Bronchial epithelial cell (primary cell): ENCODE results near the gene MUC5AC. TPM values are rescaled to one million over a fixed set of nuclear protein-coding genes. Genes with fewer than 3 reads are reported as not detected.

Source experiments
- DNase-seq: peaks from one replicate; pipeline ENCODE4 v3.0.0-alpha.2; 2010; ENCODE audit warnings: low read depth
- FAIRE-seq: peaks from 2 replicates; lab custom pipeline; 2011; peaks lifted over from hg19 to GRCh38; lab: Jason Lieb, UNC
- H3K27me3 ChIP-seq: 2 replicates; pipeline ENCODE4 v1.5.1; 2011; ENCODE audit warnings: low read length; ENCODE audit not compliant: control insufficient read depth, insufficient read depth
- H3K36me3 ChIP-seq: 2 replicates; pipeline ENCODE4 v1.5.1; 2011; ENCODE audit warnings: low read length; ENCODE audit not compliant: control insufficient read depth, insufficient read depth
- H3K4me3 ChIP-seq: 2 replicates; pipeline ENCODE4 v1.5.1; 2011; ENCODE audit warnings: mild to moderate bottlenecking, low read depth, low read length, control low read depth
- total RNA-seq: library from RNA; depleted of rRNA; stranded (reverse); fragments of >200 nt; gene quantifications from 2 replicates; pipeline ENCODE4 v1.2.1, GENCODE V29; 2014
- TF ChIP-seq, protein P1 (sequence below): IDR thresholded peaks from 2 replicates; pipeline ENCODE4 v1.5.1; 2011; ENCODE audit warnings: mild to moderate bottlenecking, moderate library complexity, low read length, control low read depth, inconsistent platforms; ENCODE audit not compliant: insufficient read depth, severe bottlenecking

Gene MUC5AC
- total RNA-seq, 1 donor from 2014 or later, result under 0.01 TPM

DNA sequence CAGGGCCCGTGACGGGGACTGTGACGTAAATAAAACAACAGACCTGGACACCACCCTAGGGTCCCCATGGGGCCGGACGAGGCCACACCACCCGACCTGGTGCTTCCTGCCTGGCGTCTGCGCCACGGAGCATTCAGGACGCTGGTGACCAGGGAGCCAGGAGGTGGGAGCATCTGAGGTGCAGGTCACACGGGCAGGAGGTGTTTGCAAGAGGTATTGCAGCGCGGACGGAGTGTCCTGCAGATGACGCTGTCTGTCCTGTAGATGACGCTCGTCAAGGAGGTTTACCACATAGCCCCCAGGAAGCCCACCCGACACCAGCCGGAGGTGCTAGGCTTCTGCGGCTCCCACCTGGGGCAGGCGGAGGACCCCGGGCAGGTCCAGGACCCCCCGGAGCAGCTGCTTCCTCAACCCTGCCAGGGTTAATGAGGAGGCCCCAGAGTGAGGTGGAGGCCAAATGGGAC is 64.1 kb downstream of the MUC5AC start:
- no peak overlapping the region for H3K4me3 ChIP-seq
- TF ChIP-seq, protein P1, sequence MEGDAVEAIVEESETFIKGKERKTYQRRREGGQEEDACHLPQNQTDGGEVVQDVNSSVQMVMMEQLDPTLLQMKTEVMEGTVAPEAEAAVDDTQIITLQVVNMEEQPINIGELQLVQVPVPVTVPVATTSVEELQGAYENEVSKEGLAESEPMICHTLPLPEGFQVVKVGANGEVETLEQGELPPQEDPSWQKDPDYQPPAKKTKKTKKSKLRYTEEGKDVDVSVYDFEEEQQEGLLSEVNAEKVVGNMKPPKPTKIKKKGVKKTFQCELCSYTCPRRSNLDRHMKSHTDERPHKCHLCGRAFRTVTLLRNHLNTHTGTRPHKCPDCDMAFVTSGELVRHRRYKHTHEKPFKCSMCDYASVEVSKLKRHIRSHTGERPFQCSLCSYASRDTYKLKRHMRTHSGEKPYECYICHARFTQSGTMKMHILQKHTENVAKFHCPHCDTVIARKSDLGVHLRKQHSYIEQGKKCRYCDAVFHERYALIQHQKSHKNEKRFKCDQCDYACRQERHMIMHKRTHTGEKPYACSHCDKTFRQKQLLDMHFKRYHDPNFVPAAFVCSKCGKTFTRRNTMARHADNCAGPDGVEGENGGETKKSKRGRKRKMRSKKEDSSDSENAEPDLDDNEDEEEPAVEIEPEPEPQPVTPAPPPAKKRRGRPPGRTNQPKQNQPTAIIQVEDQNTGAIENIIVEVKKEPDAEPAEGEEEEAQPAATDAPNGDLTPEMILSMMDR, result no peak
- no peak for DNase-seq
- H3K36me3 ChIP-seq, result no peaks in the 10 kb centered on the region
- no peaks in the 10 kb centered on the region for H3K27me3 ChIP-seq
- no peak for FAIRE-seq

DNA sequence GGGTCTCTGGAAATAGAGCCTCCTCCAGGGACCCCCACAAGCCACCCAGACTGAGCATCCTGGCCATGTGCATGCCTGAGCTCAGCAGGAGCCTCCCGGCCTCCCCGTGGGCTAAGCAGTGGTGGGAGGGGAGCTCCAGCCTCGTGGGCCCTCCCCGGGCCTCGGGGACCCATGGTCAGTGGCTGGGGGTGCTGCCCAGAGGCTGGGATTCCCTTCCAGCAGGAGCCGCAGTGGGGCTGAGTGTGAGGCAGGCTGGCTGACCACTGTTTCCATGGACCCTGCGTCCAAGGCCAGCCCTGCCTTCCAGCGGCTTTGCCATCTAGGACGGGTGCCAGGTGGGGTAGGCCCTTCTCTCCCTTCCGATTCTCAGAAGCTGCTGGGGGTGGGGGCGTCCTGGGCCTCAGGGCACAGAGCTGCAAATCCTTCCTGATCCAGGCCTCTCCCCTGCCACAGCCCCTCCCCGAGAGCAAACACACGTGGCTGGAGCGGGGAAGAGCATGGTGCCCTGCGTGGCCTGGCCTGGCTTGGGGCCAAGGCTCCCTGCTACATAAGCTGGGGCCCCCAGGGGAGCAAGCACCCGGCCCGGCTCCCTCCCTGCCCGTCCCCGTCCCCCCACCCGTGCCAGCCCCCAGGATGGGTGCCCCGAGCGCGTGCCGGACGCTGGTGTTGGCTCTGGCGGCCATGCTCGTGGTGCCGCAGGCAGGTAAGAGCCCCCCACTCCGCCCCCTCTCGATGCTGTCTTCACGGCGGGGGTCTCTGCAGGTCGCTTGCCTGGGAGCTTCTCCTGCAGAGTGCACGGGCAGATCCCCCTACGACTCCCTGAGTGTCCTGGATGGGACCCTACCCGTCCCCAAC is 65.0 kb downstream of the MUC5AC start, which contains the start of gene MUC5B:
TSS of gene MUC5B (plus strand) at position 576 of the 855 bp plus-strand sequence. CDS start at position 634, 58 bp downstream.
- DNase-seq, result no peak
- TF ChIP-seq, protein P1, result no peak
- no peaks in the 10 kb centered on the region for H3K27me3 ChIP-seq

DNA sequence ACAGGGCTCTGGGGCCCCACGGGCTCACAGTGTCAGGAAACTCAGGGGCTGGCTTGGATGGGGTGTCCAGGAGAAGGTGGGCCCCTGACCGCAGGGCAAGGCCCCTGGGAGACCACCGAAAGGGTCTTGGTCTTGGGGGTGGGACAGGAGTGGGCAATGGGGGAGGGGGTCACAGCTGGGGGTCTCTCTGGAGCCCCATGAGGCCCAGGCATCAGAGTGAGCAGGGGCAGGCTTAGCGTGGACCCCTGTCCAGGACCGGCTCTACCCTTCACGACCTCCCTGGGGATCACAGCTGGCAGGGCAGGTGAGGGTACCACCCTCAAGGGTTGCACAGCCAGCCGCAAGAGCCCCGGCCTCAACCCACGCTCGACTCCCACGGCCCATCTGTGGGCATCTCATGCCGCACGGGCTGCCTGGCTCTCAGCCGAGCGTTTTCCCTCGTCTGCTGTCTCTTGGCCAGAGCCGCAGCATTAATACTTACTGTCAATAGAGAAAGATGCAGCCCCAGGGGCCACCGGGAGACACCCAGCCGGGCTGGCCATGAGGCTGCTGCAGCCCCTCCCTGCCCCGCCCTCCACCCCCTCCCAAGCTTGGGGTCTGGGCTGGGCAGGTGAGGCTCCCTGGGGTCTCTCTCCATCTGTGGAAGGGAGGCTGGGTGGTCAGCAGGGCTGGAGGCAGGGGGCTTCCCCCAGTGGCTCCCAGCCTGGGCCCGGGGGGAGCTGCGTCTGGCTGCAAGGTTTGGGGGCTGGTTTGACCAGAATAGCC is 65.8 kb downstream of the MUC5AC start:
- no peak for DNase-seq
- no peaks in the 10 kb centered on the region for H3K27me3 ChIP-seq
- TF ChIP-seq, protein P1, result no peak
- H3K36me3 ChIP-seq, result no peaks in the 10 kb centered on the region
- H3K4me3 ChIP-seq, result no peak overlapping the region
- no peak for FAIRE-seq

More for the DNA sequence above, 65.0 kb downstream of the MUC5AC start, which contains the start of gene MUC5B:
- no peak for FAIRE-seq
- H3K36me3 ChIP-seq, result no peaks in the 10 kb centered on the region
- H3K4me3 ChIP-seq, result no peak within 1 kb of the TSS

DNA sequence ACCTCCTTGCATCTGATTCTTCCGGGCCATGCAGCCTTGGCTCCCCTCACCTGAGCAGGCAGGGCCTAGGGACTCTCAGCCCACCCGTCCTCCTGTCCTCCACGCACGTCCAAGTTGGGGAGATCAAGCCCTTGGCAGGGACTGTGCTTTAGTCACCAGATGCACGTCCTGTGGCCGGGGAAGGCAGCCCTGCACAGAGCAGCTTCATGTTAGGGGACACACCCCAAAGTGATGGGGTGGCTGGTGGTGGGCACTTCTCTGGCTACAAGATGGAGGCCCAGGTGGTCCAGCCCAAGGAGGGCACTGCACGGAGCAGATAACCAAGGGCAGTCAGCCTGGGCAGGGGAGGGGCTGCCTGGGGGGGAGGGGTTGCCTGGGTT is 66.3 kb downstream of the MUC5AC start:
- H3K36me3 ChIP-seq, result no peaks in the 10 kb centered on the region
- no peak for DNase-seq
- TF ChIP-seq, protein P1, result no peak
- H3K4me3 ChIP-seq, result no peak overlapping the region
- no peak for FAIRE-seq
- no peaks in the 10 kb centered on the region for H3K27me3 ChIP-seq

DNA sequence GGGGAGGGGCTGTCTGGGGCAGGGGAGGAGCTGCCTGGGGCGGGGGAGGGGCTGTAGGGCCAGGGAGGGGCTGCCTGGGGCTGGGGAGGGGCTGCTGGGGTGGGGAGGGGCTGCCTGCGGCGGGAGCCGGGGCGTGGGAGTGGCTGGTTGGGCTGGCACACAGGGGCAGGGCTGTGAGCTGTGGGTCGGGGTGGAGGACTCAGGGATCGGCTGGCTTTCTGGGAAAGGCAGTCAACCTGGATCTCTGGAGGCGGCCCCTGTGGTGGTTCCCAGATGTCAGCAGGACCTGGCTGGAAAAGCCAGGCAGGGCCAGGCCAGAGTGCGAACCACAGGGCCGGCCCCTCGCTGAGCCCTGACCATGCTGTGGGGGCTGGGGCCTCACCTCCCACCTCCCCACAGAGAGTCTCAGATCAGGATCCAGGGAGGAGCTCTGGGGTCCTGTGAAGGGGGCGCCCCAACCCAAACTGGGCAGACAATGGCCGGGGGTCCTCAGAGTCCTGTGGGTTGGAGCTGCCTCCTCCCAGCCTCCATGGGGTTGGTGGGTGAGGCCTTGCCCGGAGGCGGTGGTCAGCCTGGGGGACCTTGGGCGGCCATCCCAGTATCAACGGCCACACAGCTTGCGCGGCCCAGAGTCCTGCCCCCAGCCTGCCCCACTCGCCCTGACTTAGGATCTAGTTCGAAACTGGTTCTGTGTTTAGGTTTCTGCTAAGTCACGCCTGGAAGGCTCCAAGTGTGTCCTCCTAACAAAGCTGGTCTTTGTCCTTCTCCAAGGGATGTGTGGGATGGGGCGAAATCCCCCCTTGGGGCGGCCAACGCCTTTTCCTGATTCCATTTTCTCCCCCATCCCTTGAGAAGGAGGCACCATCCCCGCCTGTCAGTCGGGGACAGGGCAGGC is 67.0 kb downstream of the MUC5AC start:
- no peak for DNase-seq
- H3K36me3 ChIP-seq, result no peaks in the 10 kb centered on the region
- no peak for FAIRE-seq
- no peaks in the 10 kb centered on the region for H3K27me3 ChIP-seq
- H3K4me3 ChIP-seq, result no peak overlapping the region
- TF ChIP-seq, protein P1, result no peak
